Stimulated activated CD8-positive, alpha-beta memory T cell treated with anti-CD3 and anti-CD28 coated beads, Interleukin-15, amount 100 ng/mL, for 48 hours (primary cell): ENCODE measurements around the gene ETFA.
"Not testable (repeated sequence)": the region's sequence is repeated elsewhere in the genome, so short reads cannot be mapped to it uniquely, and the experiment has no call there.

Source experiments
- DNase-seq, 2 donors: peaks; one replicate each; pipeline ENCODE4 v3.0.0-alpha.2; 2020; ENCODE audit warnings: low read depth in 2 of 2

Gene ETFA

DNA sequence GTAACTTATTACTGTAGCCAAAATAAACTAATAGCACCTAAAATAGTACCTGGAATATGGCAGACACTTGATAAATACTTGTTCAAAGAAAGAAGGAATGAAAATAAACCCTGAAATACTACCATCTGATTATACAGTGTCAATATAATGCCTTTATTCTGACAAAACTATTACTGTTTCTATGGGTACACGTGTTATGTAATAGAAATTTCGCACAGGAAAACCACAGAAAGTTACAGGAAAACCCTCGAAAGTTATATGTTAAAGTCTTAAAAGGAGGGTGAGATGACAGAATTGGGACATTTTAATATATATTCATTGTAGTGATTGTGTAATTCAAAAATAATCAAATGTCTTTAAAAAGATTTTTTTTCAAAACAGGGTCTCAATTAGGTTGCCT is 28.8 kb downstream of the ETFA start:
- DNase-seq: no peak

- DNase-seq: no peak
Observed at GRCh38 chr15:76278651-76279050, 32.6 kb downstream of the ETFA start.

- DNase-seq: no peak
Observed at GRCh38 chr15:76274821-76275220, 36.4 kb downstream of the ETFA start.

GRCh38 chr15:76274226-76274625 is 37.0 kb downstream of the ETFA start:
- no peak for DNase-seq

DNA sequence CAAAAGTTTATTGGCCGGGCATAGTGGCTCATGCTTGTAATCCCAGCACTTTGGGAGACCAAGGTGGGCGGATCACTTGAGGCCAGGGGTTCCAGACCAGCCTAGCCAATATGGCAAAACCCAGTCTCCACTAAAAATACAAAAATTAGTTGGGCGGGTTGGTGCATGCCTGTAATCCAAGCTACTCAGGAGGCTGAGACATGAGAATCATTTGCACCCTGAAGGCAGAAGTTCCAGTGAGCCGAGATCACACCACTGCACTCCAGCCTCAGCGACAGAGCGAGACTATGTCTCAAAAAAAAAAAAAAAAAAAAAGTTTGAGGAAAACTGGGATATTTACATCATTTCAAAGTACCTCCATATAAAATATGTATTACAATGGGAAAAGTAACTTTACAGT is 40.4 kb downstream of the ETFA start:
- no peak for DNase-seq

- DNase-seq: no peak
Observed at GRCh38 chr15:76267077-76267476, 44.2 kb downstream of the ETFA start.

GRCh38 chr15:76265769-76266168 is 45.5 kb downstream of the ETFA start:
- DNase-seq: not testable (repeated sequence)

- DNase-seq: no peak
Observed at GRCh38 chr15:76260246-76260938, 50.9 kb downstream of the ETFA start.

DNA sequence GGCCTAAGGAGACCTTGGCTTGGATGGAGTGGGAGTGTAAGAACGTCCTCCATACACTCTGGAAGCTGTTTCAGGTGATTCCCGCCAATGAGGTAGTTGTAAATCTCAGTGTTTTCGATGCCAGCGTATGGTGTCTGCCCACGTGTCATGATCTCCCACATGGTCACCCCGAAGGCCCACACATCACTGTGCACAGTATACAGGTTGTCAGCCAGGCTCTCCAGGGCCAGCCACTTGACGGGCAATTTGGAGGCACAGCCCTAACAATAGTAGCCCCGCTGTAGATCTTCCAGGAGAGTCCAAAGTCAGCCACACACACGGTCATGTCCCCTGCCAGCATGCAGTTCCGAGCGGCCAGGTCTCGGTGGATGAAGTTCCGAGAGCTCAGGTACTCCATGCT is 51.9 kb downstream of the ETFA start:
- DNase-seq: no peak

- DNase-seq: no peak
Observed at GRCh38 chr15:76258460-76258859, 52.8 kb downstream of the ETFA start.

GRCh38 chr15:76253691-76254473 is 57.4 kb downstream of the ETFA start:
- no peak for DNase-seq

- no peak for DNase-seq
Observed at GRCh38 chr15:76252249-76252648, 59.0 kb downstream of the ETFA start.

GRCh38 chr15:76251717-76252116 is 59.6 kb downstream of the ETFA start:
- no peak for DNase-seq

- DNase-seq: no peak
Observed at GRCh38 chr15:76245072-76245610, 66.1 kb downstream of the ETFA start.

DNA sequence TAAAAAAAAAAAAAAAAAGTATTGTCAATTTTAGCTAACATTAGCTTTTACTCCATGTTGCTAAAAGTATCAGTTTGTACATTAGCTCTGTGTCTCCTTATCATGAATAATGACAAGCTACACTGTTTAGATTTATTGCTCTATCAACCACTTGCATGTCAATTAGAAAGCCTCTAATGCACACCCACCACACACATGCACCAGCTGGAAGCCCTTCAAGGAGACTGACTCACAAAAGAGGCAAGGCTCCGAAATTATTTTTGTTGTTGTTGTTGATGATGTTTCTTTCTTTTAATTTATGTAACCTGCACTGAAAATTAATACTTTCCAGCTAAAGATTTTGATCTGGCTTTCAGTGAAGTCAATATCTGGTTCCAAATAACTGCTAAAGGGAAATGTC is 71.5 kb downstream of the ETFA start:
- DNase-seq: no peak

DNA sequence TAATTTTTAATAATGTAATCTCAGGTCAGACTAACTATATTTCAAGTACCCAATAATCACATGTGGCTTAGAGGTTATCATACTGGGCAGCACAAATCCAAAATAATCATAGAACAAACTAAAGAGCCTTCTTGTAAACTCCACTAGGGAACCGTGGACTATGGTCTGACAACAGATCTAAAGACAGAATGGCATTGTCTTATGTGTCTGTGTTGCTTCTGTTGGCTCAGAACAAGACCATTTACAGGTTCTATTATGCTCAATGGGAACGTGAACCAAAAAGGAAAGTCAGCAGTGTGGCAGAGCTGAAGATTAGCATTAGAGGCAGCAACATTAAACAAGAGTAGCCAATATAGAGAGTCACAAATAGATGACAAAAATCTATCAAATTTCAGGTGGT is 74.9 kb downstream of the ETFA start:
- DNase-seq: no peak

GRCh38 chr15:76235186-76235826 is 76.0 kb downstream of the ETFA start:
- DNase-seq: no peak

DNA sequence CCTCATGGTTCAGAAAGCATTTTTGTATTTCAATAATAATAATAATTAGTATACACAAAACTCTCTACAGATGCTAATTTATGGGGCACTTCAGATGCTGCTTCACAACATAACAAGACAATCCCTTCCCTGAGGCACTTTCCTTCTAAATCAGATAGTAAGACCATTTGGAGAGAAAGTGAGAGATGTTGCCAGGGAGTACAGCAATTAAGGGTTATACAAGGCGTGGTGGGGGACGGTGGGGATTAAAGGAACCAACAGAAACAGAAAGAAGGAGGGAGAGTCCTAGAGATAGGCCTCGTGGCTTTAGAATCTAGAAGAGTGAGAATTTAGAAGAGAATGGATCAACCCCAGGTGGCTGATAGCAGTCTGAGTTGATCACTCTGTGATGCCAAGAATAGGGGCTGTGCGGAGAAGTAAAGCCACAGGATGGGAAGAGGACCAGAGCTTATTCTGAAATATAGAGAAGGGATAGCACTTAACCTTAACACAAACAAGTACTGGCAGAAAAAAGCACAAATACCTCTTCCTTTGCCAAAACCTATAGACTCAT is 76.9 kb downstream of the ETFA start:
- no peak for DNase-seq

GRCh38 chr15:76233921-76234320 is 77.3 kb downstream of the ETFA start:
- DNase-seq: no peak

- no peak for DNase-seq
Observed at GRCh38 chr15:76229266-76229665, 82.0 kb downstream of the ETFA start.

DNA sequence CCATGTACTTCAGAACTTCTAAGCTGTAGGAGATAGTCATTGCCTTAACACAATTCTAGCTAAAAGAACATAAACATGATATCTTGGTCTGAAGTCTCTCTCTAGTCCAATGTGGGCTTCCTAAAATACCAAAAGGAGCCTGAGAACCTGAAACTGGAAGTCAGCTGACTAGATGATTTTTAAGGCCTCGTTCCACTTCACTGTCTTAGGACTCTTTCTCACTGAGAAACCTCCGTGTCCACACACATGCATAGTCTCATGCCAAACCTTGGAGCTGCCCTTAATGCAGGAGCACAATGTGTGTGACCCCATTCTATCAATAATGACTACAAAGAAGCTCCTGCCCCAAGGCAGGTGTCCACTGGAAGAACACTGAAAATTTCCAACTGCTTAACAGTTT is 87.7 kb downstream of the ETFA start:
- no peak for DNase-seq

DNA sequence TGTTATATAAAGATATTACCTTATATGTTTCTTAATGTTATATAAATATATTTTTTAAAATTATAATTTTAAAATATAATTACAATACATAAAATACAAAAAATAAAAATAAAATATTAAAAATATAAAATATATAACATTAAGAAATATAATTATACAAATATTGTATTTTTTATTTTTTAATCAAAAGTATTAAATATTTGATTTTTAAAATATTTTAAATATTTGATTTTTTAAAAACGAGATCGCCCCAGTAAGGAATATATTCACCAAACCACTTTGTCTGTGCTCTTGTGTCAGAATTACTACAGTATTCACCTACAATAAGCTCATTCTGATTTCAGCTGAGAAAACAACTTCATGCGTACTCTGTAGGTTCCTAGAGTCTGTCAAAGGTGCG is 89.1 kb downstream of the ETFA start:
- DNase-seq: no peak
